Posterior vena cava (tissue), 2 donors: ENCODE data around the gene FAM227A. TPM values are rescaled to one million over a fixed set of nuclear protein-coding genes. Genes with fewer than 3 reads are reported as not detected.

Source experiments
- DNase-seq: peaks from one replicate; pipeline ENCODE4 v3.0.0-alpha.2; 2020; ENCODE audit warnings: low spot score
- intact Hi-C, 2 donors: fragments of 100-400 bp; cut with DNase I; formaldehyde crosslinking; loops; one replicate each; pipeline versions ENCODE4 v1.14.1 to v1.14.2; 2022 to 2023
- total RNA-seq, 2 donors: library from RNA; stranded (reverse); fragmentation: NEBNext Ultra II Directional; extraction: Animal tissue kit (Norgen Biotek cat#: 25700); gene quantifications; one replicate each; pipeline ENCODE4 v1.2.1, GENCODE V29; 2021
- donor health status: DM: yes; HTN: yes; CAD: no.
- donor health status: DM: yes; HTN: yes; CAD: no.

Gene FAM227A
- total RNA-seq, 2 donors from 2014 or later: 0.43 to 0.83 TPM

- no peak for DNase-seq
- intact Hi-C loops: no loop called here
Measured at GRCh38 chr22:38566726-38567504, 89.3 kb downstream of the FAM227A start.

DNA sequence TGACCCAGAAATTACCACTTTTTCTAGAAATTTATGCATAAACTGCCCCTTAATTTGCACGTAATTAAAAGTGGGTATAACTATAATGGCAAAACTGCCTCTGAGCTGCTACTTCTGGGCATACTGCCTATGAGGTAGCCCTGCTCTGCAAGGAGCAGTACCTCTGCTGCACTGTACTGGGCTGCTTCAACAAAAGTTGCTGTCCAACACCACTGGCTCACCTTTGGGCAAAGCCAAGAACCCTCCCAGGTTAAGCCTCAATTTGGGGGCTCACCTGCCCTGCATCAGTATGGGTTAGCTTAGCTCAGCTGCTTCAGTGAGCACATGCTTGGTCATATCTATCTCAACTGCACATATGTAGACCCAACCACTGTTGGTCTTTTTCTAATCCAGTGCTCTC lies 90.8 kb downstream of the FAM227A start:
- intact Hi-C loops: no loop called here
- no peak for DNase-seq

DNA sequence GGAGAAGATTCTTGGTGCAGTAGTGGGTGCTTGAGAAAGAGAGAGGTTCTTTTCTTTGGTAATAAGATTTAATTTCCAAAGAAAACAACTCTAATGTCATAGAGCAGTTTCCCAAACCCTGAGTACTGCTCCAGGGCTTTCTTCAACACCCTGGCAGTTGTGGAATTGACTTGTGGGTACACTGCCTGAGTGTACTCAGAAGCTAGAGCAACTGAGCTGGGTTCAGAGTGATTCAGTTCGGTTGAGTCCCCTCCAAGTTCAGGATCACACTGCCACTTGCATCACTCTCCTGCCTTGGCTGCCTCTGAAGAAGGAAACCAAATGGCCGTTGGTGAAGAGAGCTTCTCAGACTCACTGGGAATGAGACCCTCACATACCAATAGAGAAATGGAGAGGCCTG lies 91.5 kb downstream of the FAM227A start:
- DNase-seq: no peak
- intact Hi-C loops: no loop called here

DNA sequence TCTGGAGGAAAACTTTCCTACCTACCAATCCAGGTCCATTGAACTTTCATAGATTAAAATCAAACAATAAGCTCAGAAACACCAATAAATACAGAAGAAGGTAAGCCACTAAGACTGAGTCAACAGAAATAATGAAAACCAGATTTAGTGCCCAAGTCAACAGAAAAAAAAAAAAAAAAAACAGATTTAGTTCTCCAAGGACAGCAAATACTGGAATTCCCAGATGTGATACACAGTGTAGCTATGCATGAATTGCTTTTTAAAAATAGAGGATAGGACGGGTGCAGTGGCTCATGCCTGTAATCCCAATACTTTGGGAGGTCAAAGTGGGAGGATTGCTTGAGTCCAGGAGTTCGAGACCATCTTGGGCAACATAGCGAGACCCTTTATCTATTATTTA lies 101.9 kb downstream of the FAM227A start:
- intact Hi-C loops: no loop called here

GRCh38 chr22:38549101-38549894 lies 106.9 kb downstream of the FAM227A start:
- intact Hi-C loops: no loop called here
- DNase-seq: no peak

More for the DNA sequence above, 101.9 kb downstream of the FAM227A start:
- no peak for DNase-seq

DNA sequence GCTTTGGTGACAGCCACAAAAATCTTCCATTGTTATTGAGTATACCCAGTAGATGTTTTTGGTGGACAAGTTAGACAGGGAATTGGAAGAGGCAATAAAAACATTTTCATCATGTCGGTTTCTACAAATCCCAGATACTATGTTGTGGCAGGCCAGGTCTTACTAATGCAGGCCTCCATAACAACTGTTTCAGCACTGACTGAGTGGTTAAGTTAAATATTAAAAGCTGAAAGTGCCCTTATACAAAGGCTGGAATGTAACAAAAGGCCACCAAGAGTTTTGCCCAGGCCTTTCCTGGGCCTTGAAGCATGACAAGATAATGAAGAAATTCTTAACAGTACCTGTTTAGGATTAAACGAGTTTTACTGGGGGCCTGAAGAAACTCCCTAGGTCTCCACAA lies 115.5 kb downstream of the FAM227A start:
- DNase-seq: no peak
- intact Hi-C loops: no loop called here

DNA sequence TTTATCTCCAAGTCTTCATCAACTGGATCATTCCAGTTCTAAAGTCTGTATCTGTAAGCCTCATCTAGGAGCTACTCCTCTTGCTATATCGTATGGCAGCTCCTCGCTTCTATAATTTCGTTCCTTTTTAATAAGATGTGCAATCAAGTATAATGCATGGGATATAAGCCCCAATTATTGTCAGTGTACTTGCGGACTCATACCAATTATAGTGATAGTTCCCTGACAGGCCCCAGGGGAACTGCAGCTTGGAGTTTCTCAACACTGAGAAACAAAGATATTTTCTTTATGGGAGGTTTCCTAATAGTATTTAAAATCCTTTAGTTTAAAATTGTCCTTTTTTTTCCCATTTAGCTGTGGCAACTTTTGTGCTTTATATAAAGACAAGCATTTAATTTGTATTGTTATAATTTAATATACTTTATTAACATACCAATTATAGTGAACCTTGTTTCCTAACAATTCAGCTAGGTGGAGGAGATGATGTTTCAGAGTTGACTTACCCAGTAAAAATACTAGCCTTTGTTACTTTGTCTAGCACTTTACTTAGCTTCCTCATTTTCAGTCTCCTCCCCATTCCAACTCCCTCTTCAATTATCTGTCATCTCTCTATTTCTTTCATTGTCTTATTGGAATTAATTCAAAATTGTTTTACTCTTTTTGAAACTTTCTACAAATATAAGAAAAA lies 124.8 kb downstream of the FAM227A start:
- intact Hi-C loops: no loop called here
- DNase-seq: no peak

Other genes starting within 250 kb of the FAM227A start
- gene KCNJ4, start 201.2 kb downstream of the FAM227A start, total RNA-seq: not detected
- 10 to 100 TPM; 14.5 to 23.1 TPM for gene KDELR3, start 188.3 kb downstream of the FAM227A start, total RNA-seq
- gene DDX17, start 150.1 kb downstream of the FAM227A start, total RNA-seq: 100 to 1,000 TPM; 260 to 323 TPM
- gene DMC1, start 86.2 kb downstream of the FAM227A start, total RNA-seq: 1 to 10 TPM; 1.4 to 2.4 TPM
- 10 to 100 TPM; 22.3 to 25.2 TPM for gene CBY1, start 246 bp upstream of the FAM227A start, total RNA-seq
- gene TOMM22, start 25.6 kb upstream of the FAM227A start, total RNA-seq: 10 to 100 TPM; 40.7 to 42.8 TPM
- 10 to 100 TPM; 45.0 to 48.3 TPM for gene JOSD1, start 44.6 kb upstream of the FAM227A start, total RNA-seq
- 10 to 100 TPM; 29.8 to 34.3 TPM for gene GTPBP1, start 49.6 kb upstream of the FAM227A start, total RNA-seq
- gene SUN2, start 99.6 kb upstream of the FAM227A start, total RNA-seq: 100 to 1,000 TPM; 229 to 246 TPM
- gene DNAL4, start 137.8 kb upstream of the FAM227A start, total RNA-seq: 1 to 10 TPM; 5.9 to 8.3 TPM
- gene NPTXR, start 187.6 kb upstream of the FAM227A start, total RNA-seq: 1 to 10 TPM; 8.3 to 8.4 TPM
- 100 to 1,000 TPM in 1 of 2 donors, 10 to 100 TPM in 1; 98.0 to 105 TPM for gene CBX6, start 215.8 kb upstream of the FAM227A start, total RNA-seq